Transverse colon (tissue), 4 donors: ENCODE measurements around the gene PHF21B.

Experiments used
- CTCF ChIP-seq, 5 experiments: fragments of 200-600 bp in 3 of 5; fragments of 450-650 bp in 2 of 5; sonication (generic) in 3 of 5; IDR thresholded peaks; 1 replicate in 2 of 5; 2 replicates in 3 of 5; pipeline ENCODE4 v1.5.1; 2016 to 2017; ENCODE audit warnings: antibody characterized with exemption in 5 of 5, inconsistent platforms in 3 of 5, mild to moderate bottlenecking in 2 of 5, moderate library complexity in 1 of 5
- EP300 ChIP-seq: sonication (generic); formaldehyde crosslinking; IDR thresholded peaks from one replicate; pipeline ENCODE4 v1.6.1; 2017; ENCODE audit warnings: antibody characterized with exemption, low read depth
- POLR2A ChIP-seq: fragments of 450-650 bp; IDR thresholded peaks from one replicate; pipeline ENCODE4 v1.6.1; 2016; ENCODE audit warnings: antibody characterized with exemption, mild to moderate bottlenecking, moderate library complexity
- POLR2AphosphoS5 ChIP-seq, 3 donors: sonication (generic); formaldehyde crosslinking; IDR thresholded peaks; one replicate each; pipeline ENCODE4 v1.6.1; 2016; ENCODE audit warnings: antibody characterized with exemption in 3 of 3

DNA sequence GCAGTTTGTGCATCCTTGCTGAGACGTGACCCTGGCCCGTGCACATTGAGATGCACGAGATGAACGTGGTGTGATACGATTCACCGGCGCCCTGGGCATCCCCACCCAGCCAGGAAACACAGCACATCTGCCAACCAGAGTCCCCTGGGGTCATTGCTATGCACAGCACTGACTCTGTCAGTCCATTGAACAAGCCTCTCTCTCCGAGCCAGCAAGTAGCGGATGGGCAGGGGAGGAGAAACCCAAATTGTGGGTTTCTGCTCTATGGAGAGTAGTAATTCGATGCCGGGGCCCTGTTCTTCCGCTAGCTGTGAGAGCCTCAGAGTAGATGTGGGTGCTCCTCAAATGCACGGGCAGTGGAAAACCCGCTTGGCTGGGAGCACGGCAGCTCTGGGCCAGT lies 172.3 kb downstream of the PHF21B start:
- TF ChIP-seq CTCF (IDR thresholded peaks at IDR 0.05): no peak
- no peak for TF ChIP-seq POLR2AphosphoS5 (IDR thresholded peaks at IDR 0.05)
- TF ChIP-seq POLR2A: no peak
- TF ChIP-seq EP300: no peak
